Effector CD8-positive, alpha-beta T cell (primary cell): ENCODE data around the gene KAZN.

Experiments
- DNase-seq: peaks from one replicate; lab custom pipeline; 2025; lab: John Stamatoyannopoulos, UW

Gene KAZN

GRCh38 chr1:14825396-14825795, 226.9 kb downstream of the KAZN start:
- no peak for DNase-seq

DNA sequence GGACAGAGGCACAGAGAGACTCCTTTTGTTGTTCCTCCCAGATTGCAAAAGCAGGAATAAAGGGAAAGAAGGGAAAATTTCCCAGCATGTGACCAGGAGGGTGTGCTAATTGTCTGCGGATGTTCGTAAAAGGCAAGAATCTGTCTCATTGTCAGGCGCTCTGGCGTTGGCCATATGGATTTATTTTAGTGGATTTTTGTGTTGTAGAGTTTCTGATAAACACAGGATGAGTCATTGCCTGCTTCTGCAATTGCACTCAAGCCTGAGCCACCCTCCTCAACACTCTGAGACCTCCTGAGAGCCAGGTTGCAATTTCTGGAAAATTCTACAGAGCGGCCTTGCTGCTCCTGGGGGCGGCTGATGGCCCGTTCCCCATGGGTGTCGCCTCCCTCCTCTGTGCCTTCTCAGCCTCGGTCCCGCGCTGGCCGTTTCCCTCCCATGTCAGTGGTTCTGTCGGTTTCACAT, 227.7 kb downstream of the KAZN start:
- DNase-seq, result no peak

DNA sequence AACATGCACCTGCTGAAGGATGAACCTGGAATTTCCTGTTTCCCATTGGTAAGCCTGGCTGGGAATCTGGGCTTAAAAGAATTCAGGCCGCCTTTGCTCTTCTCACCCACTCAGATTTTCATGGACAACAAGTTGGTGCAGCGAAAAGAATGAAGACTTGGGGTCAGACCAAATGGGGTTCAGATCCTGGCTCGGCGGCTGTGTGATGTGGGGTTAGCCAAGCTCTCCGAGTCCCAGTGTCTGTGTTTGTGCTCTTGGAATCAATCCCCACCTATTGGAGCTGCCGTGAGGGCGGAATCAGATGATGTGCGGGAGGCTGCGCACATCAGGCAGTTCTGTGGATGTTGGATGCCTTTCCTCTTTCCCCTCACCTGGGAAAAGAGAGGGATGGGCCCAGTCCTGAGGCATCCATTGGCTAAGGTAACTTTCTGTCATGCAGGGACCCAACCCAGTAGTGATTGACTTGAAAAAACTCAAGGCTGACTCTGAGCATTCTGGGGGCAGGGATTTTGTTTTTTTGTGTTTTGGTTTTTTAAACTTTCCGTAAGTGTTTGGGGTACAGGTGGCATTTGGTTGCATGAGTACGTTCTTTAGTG, 228.3 kb downstream of the KAZN start:
- no peak for DNase-seq

GRCh38 chr1:14827870-14828269, 229.4 kb downstream of the KAZN start:
- no peak for DNase-seq

DNA sequence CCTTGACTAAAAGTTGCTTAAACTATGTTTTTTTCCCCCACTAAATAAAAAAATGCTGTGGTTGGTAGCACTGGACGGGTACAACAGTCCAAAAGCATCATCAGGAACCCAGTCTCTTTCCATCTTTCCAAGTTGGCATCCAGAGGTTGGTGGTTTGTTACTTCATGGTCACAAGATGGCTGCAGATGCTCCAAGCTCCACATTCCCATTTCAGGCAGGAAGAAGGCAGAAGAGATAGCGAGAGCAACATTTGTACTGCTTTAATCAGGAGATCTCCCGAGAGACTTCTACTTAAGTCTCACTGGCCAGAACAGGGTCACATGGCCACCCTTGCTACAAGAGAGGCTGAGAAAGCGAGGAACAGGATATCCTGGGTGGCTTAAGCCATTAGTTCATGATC, 230.2 kb downstream of the KAZN start:
- DNase-seq, result no peak

GRCh38 chr1:14835725-14836124, 237.2 kb downstream of the KAZN start:
- DNase-seq, result no peak

GRCh38 chr1:14836426-14837140, 238.1 kb downstream of the KAZN start:
- no peak for DNase-seq

- DNase-seq, result no peak
These were observed 241.9 kb downstream of the KAZN start for GRCh38 chr1:14840374-14840773.

DNA sequence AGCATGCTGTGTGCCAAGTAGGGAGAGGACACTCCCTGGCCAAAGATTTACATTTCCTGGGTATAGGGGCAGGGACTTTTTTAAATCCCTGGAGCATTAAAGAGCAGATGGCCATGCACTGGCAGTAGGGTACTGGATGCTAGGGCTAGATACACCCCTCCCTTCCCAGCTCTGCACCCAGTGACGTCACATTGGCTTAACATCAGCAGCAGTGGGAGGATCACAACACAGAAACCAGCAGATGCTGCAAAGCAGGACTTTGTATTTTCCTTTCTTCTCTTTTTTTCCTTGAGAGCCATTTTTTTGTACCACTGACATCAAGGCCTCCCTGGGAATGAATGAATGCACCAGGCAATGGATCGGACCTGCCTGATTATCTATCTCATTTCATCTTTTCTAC, 243.0 kb downstream of the KAZN start:
- no peak for DNase-seq

DNA sequence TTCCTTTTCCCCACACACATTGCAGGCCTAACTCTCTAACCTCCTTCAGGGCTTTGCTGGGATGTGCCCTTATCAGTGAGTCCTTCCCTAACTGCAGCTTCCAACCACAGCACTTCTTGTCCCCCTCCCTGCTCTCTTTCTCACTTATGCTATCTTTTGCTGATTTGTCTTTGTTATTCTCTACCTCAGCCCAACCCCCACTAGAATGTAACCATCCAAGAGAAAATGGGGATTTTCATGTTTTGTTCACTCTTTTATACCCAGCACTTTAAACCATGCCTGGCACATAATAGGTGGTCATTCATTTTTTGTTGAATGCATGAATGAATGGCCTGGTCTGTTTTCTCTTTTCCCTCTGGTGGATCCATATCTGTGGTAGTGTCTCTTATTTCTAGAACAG, 243.5 kb downstream of the KAZN start:
- DNase-seq, result no peak

- DNase-seq, result no peak
These were observed 243.9 kb downstream of the KAZN start for GRCh38 chr1:14842361-14842760.

GRCh38 chr1:14842891-14843290, 244.4 kb downstream of the KAZN start:
- DNase-seq, result no peak

DNA sequence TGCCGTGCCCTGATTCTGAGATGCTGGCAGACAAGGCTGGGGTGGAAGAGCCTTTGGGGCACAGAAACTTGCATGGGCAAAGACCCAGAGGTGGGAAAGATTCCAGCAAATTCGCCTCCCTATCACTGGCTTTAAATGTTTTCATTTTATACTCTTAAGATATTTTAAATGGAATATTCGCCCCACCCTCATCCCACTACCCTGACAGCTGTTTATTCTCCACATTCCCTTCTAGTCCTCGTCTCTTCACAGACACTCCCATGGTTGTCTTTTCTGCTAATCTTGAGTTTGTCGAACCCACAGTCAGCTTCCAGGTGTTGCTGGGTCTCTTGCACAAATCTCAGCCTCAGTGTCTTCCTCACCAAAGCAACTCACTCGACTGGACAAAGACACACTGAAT, 245.0 kb downstream of the KAZN start:
- no peak for DNase-seq

DNA sequence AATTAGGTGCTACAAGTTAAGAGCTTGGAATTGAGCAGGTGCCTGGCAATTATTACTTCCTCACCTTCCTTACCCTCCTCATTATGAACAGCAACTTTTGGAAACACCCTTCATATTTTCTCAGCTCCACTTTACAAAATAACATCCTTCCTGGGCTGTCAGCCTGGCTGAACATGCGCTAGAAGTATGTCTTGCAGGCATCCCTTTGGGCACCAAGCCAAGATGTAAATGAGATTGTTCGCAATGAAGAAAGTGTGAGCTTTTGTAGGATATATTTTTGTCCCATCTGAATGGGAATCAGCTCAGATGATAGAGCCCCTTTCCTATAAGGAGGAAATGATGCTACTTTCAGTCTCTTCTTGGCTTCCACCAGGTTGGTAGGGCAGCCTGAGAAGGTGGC, 245.9 kb downstream of the KAZN start:
- no peak for DNase-seq

DNA sequence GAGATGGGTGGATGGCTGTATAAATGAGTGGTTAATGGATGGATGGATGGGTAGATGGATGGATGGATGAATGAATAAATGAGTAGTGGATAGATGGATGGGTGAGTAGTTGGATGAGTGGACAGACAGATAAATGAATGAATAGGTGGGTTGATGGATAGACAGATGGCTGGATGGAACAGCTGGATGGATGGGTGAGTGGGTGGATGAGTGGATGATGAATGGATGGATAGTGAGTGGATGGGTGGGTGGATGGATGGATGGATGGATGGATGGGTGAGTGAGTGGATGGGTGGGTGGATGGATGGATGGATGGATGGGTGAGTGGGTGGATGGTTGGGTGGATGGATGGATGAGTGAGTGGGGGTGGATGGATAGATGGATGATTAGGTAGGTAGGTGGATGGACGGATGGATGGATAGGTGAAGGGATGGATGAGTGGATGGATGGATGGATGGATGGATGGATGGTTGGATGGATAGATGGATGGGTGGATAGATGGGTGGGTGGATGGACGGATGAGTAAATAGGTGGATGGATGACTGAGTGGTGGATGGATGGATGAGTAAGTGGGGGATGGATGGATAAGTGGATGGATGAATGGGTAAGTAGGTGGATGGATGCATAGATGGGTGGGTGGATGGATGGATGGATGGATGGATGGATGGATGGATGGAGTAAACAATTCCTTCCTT, 246.6 kb downstream of the KAZN start:
- no peak for DNase-seq

- DNase-seq, result no peak
These were observed 247.4 kb downstream of the KAZN start for GRCh38 chr1:14845851-14846250.

DNA sequence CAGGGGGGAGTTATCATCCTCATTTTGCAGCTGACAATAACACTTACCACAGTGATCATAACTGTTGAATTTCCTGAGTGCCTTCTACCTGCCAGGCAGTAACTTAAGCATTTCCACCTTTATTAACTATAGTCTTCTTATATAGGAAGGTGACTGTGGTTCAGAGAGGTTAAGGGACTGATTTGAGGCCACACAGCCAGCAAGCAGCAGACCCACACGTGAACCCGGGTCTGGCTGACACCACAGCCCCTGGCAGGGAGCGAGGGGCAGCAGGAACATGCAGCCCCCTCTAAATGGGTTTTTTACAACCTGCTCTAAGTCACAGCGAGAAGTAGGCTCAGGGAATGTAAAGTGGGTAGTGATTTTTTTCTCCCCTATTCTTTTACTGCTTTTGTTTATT, 248.2 kb downstream of the KAZN start:
- no peak for DNase-seq

GRCh38 chr1:14848203-14848602, 249.7 kb downstream of the KAZN start:
- DNase-seq, result no peak

DNA sequence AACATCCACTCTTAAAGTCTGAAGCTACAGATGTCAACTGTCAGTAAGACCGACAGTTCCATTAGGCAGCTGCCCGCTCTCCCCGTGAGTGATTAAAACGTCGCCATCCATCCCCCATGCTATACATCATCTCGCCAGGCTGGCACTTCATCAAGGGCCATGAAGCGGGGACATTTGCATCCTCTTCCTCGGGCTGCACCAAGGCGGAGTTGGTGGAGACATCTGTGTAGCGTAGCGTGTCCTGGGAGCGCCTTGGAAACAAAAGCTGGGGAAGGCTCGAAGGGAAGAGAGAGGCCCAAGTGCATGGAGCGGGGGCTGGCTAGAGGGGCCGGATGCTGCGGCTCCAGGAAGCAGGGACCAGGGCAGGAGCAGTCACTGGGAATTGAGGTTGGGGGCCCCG, 250.1 kb downstream of the KAZN start:
- DNase-seq, result no peak

- no peak for DNase-seq
These were observed 250.6 kb downstream of the KAZN start for GRCh38 chr1:14849038-14849437.

GRCh38 chr1:14850563-14850962, 252.1 kb downstream of the KAZN start:
- DNase-seq, result no peak

- no peak for DNase-seq
These were observed 253.3 kb downstream of the KAZN start for GRCh38 chr1:14851760-14852159.

DNA sequence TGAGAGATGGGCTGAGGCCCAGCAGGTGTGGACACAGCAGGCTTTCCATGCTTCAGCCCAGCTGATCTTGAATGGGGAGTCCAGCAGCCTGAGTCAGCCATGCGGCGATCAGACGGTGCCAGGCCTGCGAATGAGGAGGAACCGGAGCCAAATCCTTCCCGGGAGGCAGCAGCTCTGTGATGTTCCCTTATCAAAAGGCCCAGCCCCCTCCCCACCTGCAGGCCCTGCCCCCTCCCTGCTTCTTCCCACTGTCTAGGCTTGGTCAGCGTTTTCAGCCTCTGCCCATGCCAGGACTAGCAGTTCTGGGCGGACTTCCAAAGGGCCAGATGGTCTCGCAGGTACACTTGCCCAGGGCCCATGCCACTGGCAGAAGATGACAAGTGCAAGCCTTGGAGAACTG, 253.8 kb downstream of the KAZN start:
- DNase-seq, result no peak
